OCI-LY7 (cell line): ENCODE results near the gene RPS6KB2.

ENCODE experiments used
- CTCF ChIP-seq: fragments of 200-600 bp; sonication (generic); conservative IDR thresholded peaks from 2 replicates; pipeline ENCODE4 v1.5.1; 2014; ENCODE audit warnings: mild to moderate bottlenecking, antibody characterized with exemption, low read length, moderate library complexity, mixed read lengths
- EZH2phosphoT487 ChIP-seq: fragments of 200-600 bp; sonication (generic); IDR thresholded peaks from 2 replicates; pipeline ENCODE4 v1.6.1; 2018; ENCODE audit warnings: low read depth, borderline replicate concordance, mild to moderate bottlenecking, mixed run types, antibody characterized with exemption, low read length, moderate library complexity, mixed read lengths

DNA sequence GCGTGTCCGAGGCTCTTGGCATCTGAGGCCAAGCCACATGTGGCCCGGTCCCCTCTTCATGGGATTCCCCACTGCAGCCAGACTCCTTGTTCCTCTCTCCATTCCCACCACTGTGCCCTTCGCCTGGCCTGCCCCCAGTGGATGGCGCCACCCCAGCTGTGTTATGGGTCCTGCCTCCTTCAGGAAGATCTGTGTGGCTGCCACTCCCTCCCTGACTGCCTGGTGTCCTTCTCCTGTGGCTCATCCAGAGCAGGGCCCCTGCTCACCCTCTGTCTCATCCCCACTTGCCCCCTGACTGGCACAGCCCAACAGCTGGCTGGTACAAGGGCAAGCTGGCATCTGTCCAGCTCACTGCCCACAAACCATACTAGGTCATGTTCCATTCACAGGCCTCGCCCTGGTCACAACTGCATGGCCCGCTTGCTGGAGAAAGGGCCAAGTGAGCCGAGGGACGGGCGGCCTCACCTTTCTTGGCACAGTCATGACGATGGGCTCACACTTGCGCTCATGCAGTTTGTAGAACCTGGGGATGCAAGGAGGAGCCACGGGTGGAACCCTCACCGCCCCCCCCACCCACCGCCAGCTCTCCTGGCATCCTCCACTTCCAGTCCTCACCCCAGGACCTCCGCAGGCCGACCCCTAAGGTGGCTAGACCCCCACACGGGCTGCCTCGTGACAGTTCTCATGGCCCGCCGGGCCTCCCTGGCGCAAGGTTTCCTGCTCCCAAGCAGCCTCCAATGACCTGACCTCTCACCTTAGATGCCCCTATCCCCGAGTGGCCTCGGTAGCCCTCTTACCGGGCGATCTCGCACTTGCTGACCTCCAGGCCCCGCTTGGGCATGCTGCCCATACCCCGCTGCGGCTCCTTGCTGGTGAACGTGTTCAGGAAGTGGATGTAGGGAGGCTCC, 11.3 kb downstream of the RPS6KB2 start:
- TF ChIP-seq CTCF (peak; percentile 72), EZH2phosphoT487 (no peak)
